SK-N-SH (cell line): ENCODE measurements around the gene SOD3. TPM values are rescaled to one million over a fixed set of nuclear protein-coding genes. Genes with fewer than 3 reads are reported as not detected.

Source experiments
- CTCF ChIA-PET: fragments of 300-600, 350-600 bp; formaldehyde crosslinking; extraction: SDS; loops from one replicate; lab custom pipeline; 2021; lab: Yijun Ruan, JAX
- POLR2A ChIA-PET: fragments of 350-600 bp; sonication (Branson Sonifier 250); formaldehyde crosslinking; extraction: SDS; loops from one replicate; lab custom pipeline; 2020; ENCODE audit warnings: antibody characterized with exemption, inconsistent platforms; lab: Yijun Ruan, JAX
- DNase-seq: peaks from one replicate; pipeline ENCODE4 v3.0.0; 2012
- H2AFZ ChIP-seq: fragments of 200-600 bp; sonication (generic); 2 replicates; pipeline ENCODE4 v1.8.1; 2016; ENCODE audit warnings: antibody characterized with exemption, mild to moderate bottlenecking, low read depth
- H3F3A ChIP-seq: fragments of 200-600 bp; sonication (generic); replicated peaks from 2 replicates; pipeline ENCODE3; 2016; ENCODE audit warnings: antibody characterized with exemption, mild to moderate bottlenecking; ENCODE audit not compliant: insufficient read depth
- H3K27ac ChIP-seq, 2 experiments: fragments of 200-500 bp in 1 of 2; fragments of 200-600 bp in 1 of 2; sonication (Bioruptor generic) in 1 of 2; sonication (generic), shearing (Covaris generic) in 1 of 2; 2 replicates each; pipeline versions ENCODE4 v1.5.1 to v1.6.1; 2014 to 2016; ENCODE audit warnings: low read depth in 2 of 2, inconsistent platforms in 1 of 2, low read length in 1 of 2, mild to moderate bottlenecking in 1 of 2, mixed read lengths in 1 of 2
- H3K27me3 ChIP-seq: fragments of 200-600 bp; sonication (generic), shearing (Covaris generic); 2 replicates; pipeline ENCODE4 v1.6.1; 2016; ENCODE audit warnings: mixed run types; ENCODE audit not compliant: insufficient read depth
- H3K36me3 ChIP-seq, 2 experiments: fragments of 200-500 bp in 1 of 2; fragments of 200-600 bp in 1 of 2; sonication (Bioruptor generic) in 1 of 2; sonication (generic) in 1 of 2; replicated peaks in 1 of 2; 2 replicates each; pipeline versions ENCODE3 to v1.5.1; 2014 to 2016; ENCODE audit warnings: low read length in 1 of 2, mild to moderate bottlenecking in 1 of 2; ENCODE audit not compliant: insufficient read depth in 2 of 2, control insufficient read depth in 1 of 2
- H3K4me1 ChIP-seq, 2 experiments: fragments of 200-500 bp in 1 of 2; fragments of 200-600 bp in 1 of 2; sonication (Bioruptor generic) in 1 of 2; sonication (generic), shearing (Covaris generic) in 1 of 2; 2 replicates each; pipeline versions ENCODE4 v1.5.1 to v1.6.1; 2014 to 2016; ENCODE audit warnings: low read depth in 1 of 2, low read length in 1 of 2, mixed run types in 1 of 2; ENCODE audit not compliant: insufficient read depth in 2 of 2, control insufficient read depth in 1 of 2
- H3K4me2 ChIP-seq: fragments of 200-600 bp; sonication (generic), shearing (Covaris generic); 2 replicates; pipeline ENCODE4 v1.6.1; 2017; ENCODE audit warnings: mixed run types
- H3K4me3 ChIP-seq, 2 experiments: fragments of 200-500 bp in 1 of 2; fragments of 200-600 bp in 1 of 2; sonication (Bioruptor generic) in 1 of 2; sonication (generic), shearing (Covaris generic) in 1 of 2; 2 replicates each; pipeline versions ENCODE4 v1.5.1 to v1.8.1; 2014 to 2016; ENCODE audit warnings: low read depth in 2 of 2, inconsistent platforms in 1 of 2, low read length in 1 of 2, mild to moderate bottlenecking in 1 of 2, mixed read lengths in 1 of 2, moderate library complexity in 1 of 2
- H3K79me2 ChIP-seq: fragments of 200-600 bp; sonication (generic); 2 replicates; pipeline ENCODE4 v1.8.1; 2017; ENCODE audit warnings: mild to moderate bottlenecking; ENCODE audit not compliant: insufficient read depth
- H3K9ac ChIP-seq: fragments of 200-600 bp; sonication (generic); 2 replicates; pipeline ENCODE4 v1.6.1; 2017; ENCODE audit warnings: mixed run types
- H3K9me2 ChIP-seq: fragments of 200-600 bp; sonication (generic); 2 replicates; pipeline ENCODE4 v1.6.1; 2017; ENCODE audit warnings: mixed run types
- H3K9me3 ChIP-seq: fragments of 200-600 bp; sonication (generic); 2 replicates; pipeline ENCODE4 v1.6.1; 2017; ENCODE audit warnings: mixed run types, mild to moderate bottlenecking, moderate library complexity
- H4K20me1 ChIP-seq: fragments of 200-600 bp; sonication (generic); 2 replicates; pipeline ENCODE4 v1.6.1; 2017; ENCODE audit warnings: mild to moderate bottlenecking, mixed run types; ENCODE audit not compliant: insufficient read depth
- CHD2 ChIP-seq: fragments of 150-350 bp; IDR thresholded peaks from 2 replicates; pipeline ENCODE4 v1.6.1; 2018; ENCODE audit warnings: low read length; ENCODE audit not compliant: partially characterized antibody
- EP300 ChIP-seq, 2 experiments: IDR thresholded peaks; 2 replicates each; pipeline versions ENCODE4 v1.4.0 to v1.6.1; 2012; ENCODE audit warnings: borderline replicate concordance in 1 of 2, low read depth in 1 of 2, low read length in 1 of 2
- FOSL2 ChIP-seq: IDR thresholded peaks from 2 replicates; pipeline ENCODE4 v1.4.0; 2012; ENCODE audit warnings: low read depth, mild to moderate bottlenecking, moderate library complexity, borderline replicate concordance
- FOXM1 ChIP-seq: IDR thresholded peaks from 2 replicates; pipeline ENCODE4 v1.4.0; 2012; ENCODE audit warnings: low read depth, mild to moderate bottlenecking
- GATA2 ChIP-seq: sonication (generic); formaldehyde crosslinking; IDR thresholded peaks from 2 replicates; pipeline ENCODE4 v1.5.0; 2020; ENCODE audit warnings: mild to moderate bottlenecking, missing genetic modification reagents
- MEF2A ChIP-seq: IDR thresholded peaks from 2 replicates; pipeline ENCODE4 v1.4.0; 2012; ENCODE audit warnings: low read depth, borderline replicate concordance
- MXI1 ChIP-seq: IDR thresholded peaks from 2 replicates; pipeline ENCODE4 v1.6.1; 2012; ENCODE audit warnings: mild to moderate bottlenecking, low read depth, low read length, improper control_type of control experiment
- RAD21 ChIP-seq: IDR thresholded peaks from 2 replicates; pipeline ENCODE4 v1.6.1; 2012; ENCODE audit warnings: mild to moderate bottlenecking, low read length
- TAF1 ChIP-seq: IDR thresholded peaks from 2 replicates; pipeline ENCODE4 v1.6.1; 2012; ENCODE audit warnings: low read depth, mild to moderate bottlenecking, low read length, moderate library complexity, borderline replicate concordance
- TCF12 ChIP-seq: IDR thresholded peaks from 2 replicates; pipeline ENCODE4 v1.4.0; 2012
- TEAD4 ChIP-seq: IDR thresholded peaks from 2 replicates; pipeline ENCODE4 v1.4.0; 2012; ENCODE audit warnings: mild to moderate bottlenecking, borderline replicate concordance; ENCODE audit not compliant: insufficient read depth
- WGBS: methylation state at CpG from one replicate; pipeline ENCODE4 v1.1.6; 2017; ENCODE audit warnings: low lambda C conversion rate; 5-methylcytosine and 5-hydroxymethylcytosine counted together
- polyA plus RNA-seq, 3 experiments: library from polyadenylated mRNA; depleted of rRNA; stranded (reverse); fragments of >200 nt; gene quantifications; 2 replicates each; pipeline ENCODE4 v1.2.3, GENCODE V29; 2012
- TF ChIP-seq, protein P1 (sequence below): IDR thresholded peaks from 2 replicates; pipeline ENCODE4; 2012
- TF ChIP-seq, protein P2 (sequence below): fragments of 150-350 bp; IDR thresholded peaks from 2 replicates; pipeline ENCODE4 v1.6.1; 2017; ENCODE audit warnings: antibody characterized with exemption, low read length, low read depth, borderline replicate concordance
- TF ChIP-seq, protein P3 (sequence below): IDR thresholded peaks from 2 replicates; pipeline ENCODE4 v1.4.0; 2012; ENCODE audit warnings: low read depth, borderline replicate concordance
- TF ChIP-seq, protein P4 (sequence below): IDR thresholded peaks from 2 replicates; pipeline ENCODE4 v1.4.0; 2012; ENCODE audit warnings: low read depth

Gene SOD3
- polyA plus RNA-seq, 1 of the 3 experiments (the other 2 are of a cell fraction): 21.6 TPM

DNA sequence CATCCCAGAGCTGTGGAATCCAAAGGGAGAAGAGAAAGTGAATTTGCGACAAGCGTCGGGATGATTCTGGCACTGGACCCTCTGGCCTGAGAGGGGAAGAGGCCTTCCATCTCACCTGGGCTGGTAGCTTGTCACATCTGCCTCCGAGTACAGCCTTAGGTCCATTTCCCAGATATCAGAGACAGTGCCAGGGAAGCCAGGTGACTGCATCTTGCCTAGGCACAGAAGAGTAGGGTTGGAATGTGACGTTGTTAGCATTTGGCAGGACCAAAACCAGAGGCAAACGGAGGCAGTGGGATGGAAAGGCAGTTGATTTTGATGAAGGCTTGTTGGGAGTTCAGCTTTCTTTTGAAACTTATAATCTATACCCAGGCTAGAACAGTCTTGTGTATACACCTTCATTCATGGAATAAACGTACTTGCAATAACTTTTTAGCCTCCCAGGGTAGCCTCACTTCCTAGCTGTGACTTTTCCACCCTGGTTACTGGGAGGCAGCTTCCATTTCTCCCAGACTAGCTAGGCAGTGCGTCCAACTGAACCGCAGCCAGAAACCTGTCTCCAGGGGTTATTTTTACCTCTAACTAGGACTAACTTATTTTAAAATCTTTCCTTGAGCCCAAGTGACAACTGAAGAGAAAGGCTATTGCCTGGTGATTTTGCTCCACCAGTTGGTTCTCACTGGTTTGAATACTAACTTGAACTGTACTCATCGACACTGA lies 5.9 kb downstream of the SOD3 start:
- WGBS: 75% methylated on average over 10 of the region's 10 CpGs
- ChIA-PET POLR2A (no interaction called here), CTCF (interaction anchor here (1.3 kb wide), 1 partner anchor 179 kb away, joined by 3 read pairs; no protein-coding TSS in a partner anchor)
- no peaks in the 10 kb centered on the region for H4K20me1 ChIP-seq
- no peaks in the 10 kb centered on the region for H3F3A ChIP-seq
- no peaks in the 10 kb centered on the region for H3K4me1 ChIP-seq
- H3K36me3 ChIP-seq: no peaks in the 10 kb centered on the region
- H2AFZ ChIP-seq: no peak overlapping the region
- H3K27ac ChIP-seq: no peak overlapping the region
- no peak for DNase-seq
- no peaks in the 10 kb centered on the region for H3K9me3 ChIP-seq
- no peak overlapping the region for H3K9ac ChIP-seq
- H3K4me2 ChIP-seq: no peak overlapping the region
- H3K79me2 ChIP-seq: no peaks in the 10 kb centered on the region
- no peak for TF ChIP-seq TCF12
- TF ChIP-seq, protein P1, sequence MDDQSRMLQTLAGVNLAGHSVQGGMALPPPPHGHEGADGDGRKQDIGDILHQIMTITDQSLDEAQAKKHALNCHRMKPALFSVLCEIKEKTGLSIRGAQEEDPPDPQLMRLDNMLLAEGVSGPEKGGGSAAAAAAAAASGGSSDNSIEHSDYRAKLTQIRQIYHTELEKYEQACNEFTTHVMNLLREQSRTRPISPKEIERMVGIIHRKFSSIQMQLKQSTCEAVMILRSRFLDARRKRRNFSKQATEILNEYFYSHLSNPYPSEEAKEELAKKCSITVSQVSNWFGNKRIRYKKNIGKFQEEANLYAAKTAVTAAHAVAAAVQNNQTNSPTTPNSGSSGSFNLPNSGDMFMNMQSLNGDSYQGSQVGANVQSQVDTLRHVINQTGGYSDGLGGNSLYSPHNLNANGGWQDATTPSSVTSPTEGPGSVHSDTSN: no peak
- no peak for TF ChIP-seq TEAD4
- TF ChIP-seq MEF2A: no peak
- TF ChIP-seq TAF1: no peak
- no peak for TF ChIP-seq CHD2
- H3K4me3 ChIP-seq: no peak overlapping the region
- no peaks in the 10 kb centered on the region for H3K27me3 ChIP-seq
- no peaks in the 10 kb centered on the region for H3K9me2 ChIP-seq

DNA sequence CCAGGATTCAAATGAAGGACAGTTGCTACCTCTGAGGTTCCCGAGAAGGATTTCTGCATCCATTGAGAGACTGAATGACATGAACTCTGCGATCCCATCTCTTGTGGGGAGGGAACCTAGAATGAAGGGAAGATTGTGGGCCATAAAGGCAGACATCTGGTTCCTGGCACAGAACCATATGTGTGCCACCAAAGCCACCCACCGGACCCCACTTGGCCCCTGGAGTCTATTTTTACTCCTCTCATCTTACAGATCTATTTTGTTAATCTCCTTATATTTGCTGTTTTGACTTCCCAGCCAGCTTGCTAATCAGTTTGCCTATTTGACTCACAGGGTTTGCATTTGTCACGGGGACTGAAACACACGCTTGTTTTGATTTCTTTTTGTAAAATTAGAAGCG lies 7.3 kb downstream of the SOD3 start:
- Histone ChIP-seq H3K9ac (no peak overlapping the region), H3K9me2 (no peaks in the 10 kb centered on the region), H3K4me1 (no peaks in the 10 kb centered on the region), H3K27ac (peak overlapping the region in 1 of 2 experiments; percentile 17; a peak in 1 of 4 replicates), H3K4me3 (no peak overlapping the region), H3F3A (no peaks in the 10 kb centered on the region), H3K4me2 (peak overlapping the region; percentile 28; the same call in 1 of the 2 replicates), H2AFZ (no peak overlapping the region), H4K20me1 (no peaks in the 10 kb centered on the region), H3K9me3 (no peaks in the 10 kb centered on the region), H3K79me2 (no peaks in the 10 kb centered on the region), H3K36me3 (no peaks in the 10 kb centered on the region), H3K27me3 (no peaks in the 10 kb centered on the region)
- DNase-seq: no peak
- TF ChIP-seq EP300 (IDR thresholded peaks at IDR 0.05; ENCODE audit: borderline replicate concordance in 1 of 2, low read depth in 1 of 2, low read length in 1 of 2) (no peak), FOSL2 (no peak), MXI1 (no peak), FOXM1 (no peak), RAD21 (no peak), MEF2A (no peak), GATA2 (CRISPR knock-in tag) (no peak)
- TF ChIP-seq, protein P2, sequence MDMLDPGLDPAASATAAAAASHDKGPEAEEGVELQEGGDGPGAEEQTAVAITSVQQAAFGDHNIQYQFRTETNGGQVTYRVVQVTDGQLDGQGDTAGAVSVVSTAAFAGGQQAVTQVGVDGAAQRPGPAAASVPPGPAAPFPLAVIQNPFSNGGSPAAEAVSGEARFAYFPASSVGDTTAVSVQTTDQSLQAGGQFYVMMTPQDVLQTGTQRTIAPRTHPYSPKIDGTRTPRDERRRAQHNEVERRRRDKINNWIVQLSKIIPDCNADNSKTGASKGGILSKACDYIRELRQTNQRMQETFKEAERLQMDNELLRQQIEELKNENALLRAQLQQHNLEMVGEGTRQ: no peak
- TF ChIP-seq, protein P3, sequence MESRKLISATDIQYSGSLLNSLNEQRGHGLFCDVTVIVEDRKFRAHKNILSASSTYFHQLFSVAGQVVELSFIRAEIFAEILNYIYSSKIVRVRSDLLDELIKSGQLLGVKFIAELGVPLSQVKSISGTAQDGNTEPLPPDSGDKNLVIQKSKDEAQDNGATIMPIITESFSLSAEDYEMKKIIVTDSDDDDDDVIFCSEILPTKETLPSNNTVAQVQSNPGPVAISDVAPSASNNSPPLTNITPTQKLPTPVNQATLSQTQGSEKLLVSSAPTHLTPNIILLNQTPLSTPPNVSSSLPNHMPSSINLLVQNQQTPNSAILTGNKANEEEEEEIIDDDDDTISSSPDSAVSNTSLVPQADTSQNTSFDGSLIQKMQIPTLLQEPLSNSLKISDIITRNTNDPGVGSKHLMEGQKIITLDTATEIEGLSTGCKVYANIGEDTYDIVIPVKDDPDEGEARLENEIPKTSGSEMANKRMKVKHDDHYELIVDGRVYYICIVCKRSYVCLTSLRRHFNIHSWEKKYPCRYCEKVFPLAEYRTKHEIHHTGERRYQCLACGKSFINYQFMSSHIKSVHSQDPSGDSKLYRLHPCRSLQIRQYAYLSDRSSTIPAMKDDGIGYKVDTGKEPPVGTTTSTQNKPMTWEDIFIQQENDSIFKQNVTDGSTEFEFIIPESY: no peak
- TF ChIP-seq, protein P1: no peak
- TF ChIP-seq, protein P4, sequence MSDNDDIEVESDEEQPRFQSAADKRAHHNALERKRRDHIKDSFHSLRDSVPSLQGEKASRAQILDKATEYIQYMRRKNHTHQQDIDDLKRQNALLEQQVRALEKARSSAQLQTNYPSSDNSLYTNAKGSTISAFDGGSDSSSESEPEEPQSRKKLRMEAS: no peak
- CTCF ChIA-PET: interaction anchor here (1.0 to 1.2 kb wide), 2 partner anchors 9 to 12 kb away, joined by 3 read pairs; no protein-coding TSS in a partner anchor
- POLR2A ChIA-PET: no interaction called here
- 57% methylated on average over 6 of the region's 6 CpGs for WGBS
